ENCODE data around the gene CASD1.

- TF ChIP-seq EZH2 (IDR thresholded peaks at IDR 0.05) (no peak), CTCF (IDR thresholded peaks at IDR 0.05) (no peak), EZH2phosphoT487 (IDR thresholded peaks at IDR 0.05) (no peak)
These were observed 85.3 kb downstream of the CASD1 start for GRCh38 chr7:94594882-94595281.
